GM12801 (cell line): ENCODE data around the gene MAGOH.

Experiments
- TF ChIP-seq, protein P1 (sequence below): IDR thresholded peaks from one replicate; pipeline ENCODE4 v1.5.1; 2011; ENCODE audit warnings: control low read depth; ENCODE audit not compliant: insufficient read length; ENCODE audit errors: extremely low read depth

The MAGOH gene

DNA sequence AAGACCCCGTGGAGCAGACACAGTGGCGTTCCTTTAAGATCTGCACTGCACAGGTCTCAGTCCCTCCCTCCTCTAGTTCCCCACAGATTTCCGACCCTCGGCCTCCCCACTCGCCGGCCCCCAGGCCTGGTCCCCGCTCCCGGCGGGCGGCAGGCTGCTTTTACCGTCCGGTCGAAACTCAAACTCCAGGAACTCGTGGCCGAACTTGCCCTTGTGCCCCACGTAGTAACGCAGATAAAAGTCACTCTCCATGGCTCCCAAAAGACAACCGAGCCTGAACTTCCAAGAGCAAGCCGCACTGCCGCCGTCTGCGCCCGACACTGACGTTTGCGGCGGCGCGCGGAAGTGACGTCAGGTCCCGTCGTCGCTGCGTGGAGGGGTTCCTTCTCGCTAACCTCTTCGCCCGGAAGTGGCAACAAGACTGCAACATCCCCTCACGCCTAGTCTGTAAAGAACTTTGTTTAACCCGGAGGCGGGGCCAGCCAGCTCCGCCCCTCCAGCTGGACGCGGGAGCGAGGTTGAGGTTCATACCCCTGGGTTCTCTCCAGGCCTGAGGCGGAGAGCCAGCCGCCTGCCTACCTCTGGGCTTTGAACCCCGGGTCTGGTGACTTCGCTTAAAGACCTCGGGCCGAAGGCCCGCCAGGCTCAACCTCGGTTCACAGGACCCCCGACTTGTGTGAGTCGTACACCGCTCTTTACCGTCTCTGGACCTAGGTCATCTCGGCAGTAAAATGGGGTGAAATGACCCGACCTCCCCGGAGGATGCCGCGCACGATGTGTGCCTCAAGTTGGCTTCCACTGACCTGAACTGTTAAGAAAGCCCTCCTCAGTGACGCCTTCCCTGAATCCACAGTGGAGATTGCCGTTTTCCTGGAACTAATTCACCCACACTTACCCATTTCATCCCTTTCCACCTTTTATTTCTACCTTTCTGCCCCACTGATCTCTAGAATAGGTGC lies at the start of gene MAGOH:
Gene MAGOH, minus strand, starts transcription at position 322 of the 959 bp plus-strand sequence. Its CDS starts 70 bp downstream, at position 252.
- TF ChIP-seq, protein P1, sequence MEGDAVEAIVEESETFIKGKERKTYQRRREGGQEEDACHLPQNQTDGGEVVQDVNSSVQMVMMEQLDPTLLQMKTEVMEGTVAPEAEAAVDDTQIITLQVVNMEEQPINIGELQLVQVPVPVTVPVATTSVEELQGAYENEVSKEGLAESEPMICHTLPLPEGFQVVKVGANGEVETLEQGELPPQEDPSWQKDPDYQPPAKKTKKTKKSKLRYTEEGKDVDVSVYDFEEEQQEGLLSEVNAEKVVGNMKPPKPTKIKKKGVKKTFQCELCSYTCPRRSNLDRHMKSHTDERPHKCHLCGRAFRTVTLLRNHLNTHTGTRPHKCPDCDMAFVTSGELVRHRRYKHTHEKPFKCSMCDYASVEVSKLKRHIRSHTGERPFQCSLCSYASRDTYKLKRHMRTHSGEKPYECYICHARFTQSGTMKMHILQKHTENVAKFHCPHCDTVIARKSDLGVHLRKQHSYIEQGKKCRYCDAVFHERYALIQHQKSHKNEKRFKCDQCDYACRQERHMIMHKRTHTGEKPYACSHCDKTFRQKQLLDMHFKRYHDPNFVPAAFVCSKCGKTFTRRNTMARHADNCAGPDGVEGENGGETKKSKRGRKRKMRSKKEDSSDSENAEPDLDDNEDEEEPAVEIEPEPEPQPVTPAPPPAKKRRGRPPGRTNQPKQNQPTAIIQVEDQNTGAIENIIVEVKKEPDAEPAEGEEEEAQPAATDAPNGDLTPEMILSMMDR = no peak

- TF ChIP-seq, protein P1 = no peak
These were observed 48.6 kb upstream of the MAGOH start for GRCh38 chr1:53286955-53287354.

GRCh38 chr1:53285969-53286760 lies 47.8 kb upstream of the MAGOH start:
- TF ChIP-seq, protein P1 = no peak

DNA sequence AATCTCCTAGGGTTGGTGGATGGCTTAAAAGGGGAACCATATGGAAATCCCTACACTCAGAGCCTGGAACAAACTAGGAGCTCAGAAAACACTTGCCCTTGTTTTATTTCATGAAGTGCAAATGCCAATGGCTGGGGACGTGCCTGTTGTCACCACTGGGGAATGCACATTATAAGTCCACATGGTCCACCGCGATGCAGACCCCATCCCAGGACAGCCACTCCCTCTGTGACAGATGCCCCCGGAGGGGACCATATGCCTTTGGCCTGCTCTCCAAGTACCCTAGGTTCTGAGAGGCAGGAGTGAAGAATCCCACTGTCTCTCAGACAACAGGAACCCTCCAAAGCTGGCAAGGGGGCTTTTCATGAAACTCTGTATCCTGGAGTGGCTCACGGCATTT lies 47.2 kb upstream of the MAGOH start:
- TF ChIP-seq, protein P1 = no peak

DNA sequence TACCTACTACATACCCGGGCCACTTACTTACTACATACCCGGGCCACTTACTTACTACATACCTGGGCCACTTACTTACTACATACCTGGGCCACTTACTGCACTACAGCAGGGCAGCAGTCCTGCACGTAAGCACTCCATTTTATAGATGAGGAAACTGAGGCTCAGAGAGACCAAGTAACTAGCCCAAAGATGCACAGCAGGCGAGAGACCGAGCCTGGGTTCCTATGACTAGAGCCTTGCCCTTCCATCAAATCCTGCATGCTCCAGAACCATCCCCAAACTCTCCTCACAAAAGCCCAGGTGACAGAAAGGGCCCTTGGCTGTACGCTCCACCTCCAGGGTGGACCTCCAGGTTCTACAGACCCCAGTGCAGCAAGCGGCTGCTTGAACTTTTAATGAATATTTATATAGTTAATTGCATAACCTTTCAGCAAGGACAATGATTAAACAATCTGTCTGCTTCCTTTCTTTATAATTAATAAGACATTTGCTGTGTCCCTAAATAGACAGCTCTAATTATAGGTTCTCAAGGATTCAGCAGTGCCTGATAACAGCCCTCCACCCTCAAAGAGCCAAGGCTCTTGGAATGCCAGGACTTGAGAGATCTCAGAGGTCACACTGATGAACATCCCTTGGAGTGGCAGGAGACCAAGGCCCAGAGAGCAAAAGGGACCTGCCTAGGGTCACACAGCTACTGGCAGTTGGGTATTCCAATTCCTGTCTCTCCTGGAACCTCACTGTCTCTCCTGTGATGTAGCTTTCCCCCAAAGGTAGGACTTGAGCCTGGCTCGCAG lies 46.1 kb upstream of the MAGOH start:
- TF ChIP-seq, protein P1 = no peak

GRCh38 chr1:53281133-53281532 lies 42.8 kb upstream of the MAGOH start:
- TF ChIP-seq, protein P1 = no peak
